DND-41 (cell line): ENCODE results near the gene RIOK3.

Source experiments
- ATAC-seq: fragments of 200-7000 bp; cut with Tn5 transposase; 3 replicates; pipeline ENCODE4 v1.9.1; 2021; ENCODE audit warnings: low read depth; ENCODE audit not compliant: insufficient read depth
- DNase-seq: peaks from one replicate; pipeline ENCODE4 v3.0.0-alpha.2; 2020
- H2AFZ ChIP-seq: 2 replicates; pipeline ENCODE4 v1.6.0; 2012; ENCODE audit warnings: low read depth, low read length
- H3K27ac ChIP-seq: 2 replicates; pipeline ENCODE4 v1.5.1; 2012; ENCODE audit warnings: low read length, inconsistent platforms
- H3K27me3 ChIP-seq: fragments of 200-600 bp; sonication (generic); 2 replicates; pipeline ENCODE4 v1.6.0; 2012; ENCODE audit warnings: low read length, mild to moderate bottlenecking, inconsistent platforms; ENCODE audit not compliant: insufficient read depth, poor library complexity
- H3K36me3 ChIP-seq: 2 replicates; pipeline ENCODE4 v1.5.1; 2012; ENCODE audit warnings: low read length, inconsistent platforms; ENCODE audit not compliant: insufficient read depth
- H3K4me1 ChIP-seq: 2 replicates; pipeline ENCODE4 v1.5.1; 2012; ENCODE audit warnings: mild to moderate bottlenecking, low read length; ENCODE audit not compliant: insufficient read depth
- H3K4me2 ChIP-seq: 2 replicates; pipeline ENCODE4 v1.6.0; 2012; ENCODE audit warnings: mild to moderate bottlenecking, moderate library complexity, low read length, inconsistent platforms; ENCODE audit not compliant: insufficient read depth
- H3K4me3 ChIP-seq, 2 experiments: fragments of 200-600 bp in 1 of 2; shearing (Covaris generic) in 1 of 2; 2 replicates each; pipeline ENCODE4 v1.5.1; 2012 to 2016; ENCODE audit warnings: inconsistent platforms in 2 of 2, low read length in 2 of 2, mild to moderate bottlenecking in 2 of 2, low read depth in 1 of 2, moderate library complexity in 1 of 2
- H3K79me2 ChIP-seq: 2 replicates; pipeline ENCODE4 v1.6.0; 2012; ENCODE audit warnings: low read length, inconsistent platforms; ENCODE audit not compliant: insufficient read depth
- H3K9ac ChIP-seq: 2 replicates; pipeline ENCODE4 v1.6.0; 2012; ENCODE audit warnings: low read depth, mild to moderate bottlenecking, inconsistent platforms, low read length, moderate library complexity
- H3K9me3 ChIP-seq: 2 replicates; pipeline ENCODE4 v1.5.1; 2012; ENCODE audit warnings: low read length, moderate library complexity, mild to moderate bottlenecking, inconsistent platforms; ENCODE audit not compliant: insufficient read depth, severe bottlenecking
- H4K20me1 ChIP-seq: 2 replicates; pipeline ENCODE4 v1.6.0; 2012; ENCODE audit warnings: low read length; ENCODE audit not compliant: insufficient read depth
- CTCF ChIP-seq: IDR thresholded peaks from 2 replicates; pipeline ENCODE4 v1.5.1; 2012; ENCODE audit warnings: borderline replicate concordance, low read length, moderate library complexity, mild to moderate bottlenecking; ENCODE audit not compliant: poor library complexity, severe bottlenecking; ENCODE audit errors: extremely low read depth
- EZH2 ChIP-seq: IDR thresholded peaks from 3 replicates; pipeline ENCODE4 v1.6.1; 2012; ENCODE audit warnings: borderline replicate concordance, low read depth, mild to moderate bottlenecking, moderate library complexity, low read length, inconsistent platforms; ENCODE audit not compliant: severe bottlenecking

Gene RIOK3

GRCh38 chr18:23471486-23471885 is 18.4 kb downstream of the RIOK3 start:
- Histone ChIP-seq H3K79me2 (no peaks in the 10 kb centered on the region), H3K4me1 (no peaks in the 10 kb centered on the region), H3K4me3 (no peak overlapping the region), H3K4me2 (no peak overlapping the region), H3K27me3 (no peaks in the 10 kb centered on the region), H3K9me3 (no peaks in the 10 kb centered on the region), H3K36me3 (peaks cover 81% of the 10 kb centered on the region), H2AFZ (no peak overlapping the region), H4K20me1 (no peaks in the 10 kb centered on the region), H3K27ac (no peak overlapping the region), H3K9ac (no peak overlapping the region)
- DNase-seq (no peak), ATAC-seq (no peak)
- TF ChIP-seq EZH2 (no peak), CTCF (no peak)

DNA sequence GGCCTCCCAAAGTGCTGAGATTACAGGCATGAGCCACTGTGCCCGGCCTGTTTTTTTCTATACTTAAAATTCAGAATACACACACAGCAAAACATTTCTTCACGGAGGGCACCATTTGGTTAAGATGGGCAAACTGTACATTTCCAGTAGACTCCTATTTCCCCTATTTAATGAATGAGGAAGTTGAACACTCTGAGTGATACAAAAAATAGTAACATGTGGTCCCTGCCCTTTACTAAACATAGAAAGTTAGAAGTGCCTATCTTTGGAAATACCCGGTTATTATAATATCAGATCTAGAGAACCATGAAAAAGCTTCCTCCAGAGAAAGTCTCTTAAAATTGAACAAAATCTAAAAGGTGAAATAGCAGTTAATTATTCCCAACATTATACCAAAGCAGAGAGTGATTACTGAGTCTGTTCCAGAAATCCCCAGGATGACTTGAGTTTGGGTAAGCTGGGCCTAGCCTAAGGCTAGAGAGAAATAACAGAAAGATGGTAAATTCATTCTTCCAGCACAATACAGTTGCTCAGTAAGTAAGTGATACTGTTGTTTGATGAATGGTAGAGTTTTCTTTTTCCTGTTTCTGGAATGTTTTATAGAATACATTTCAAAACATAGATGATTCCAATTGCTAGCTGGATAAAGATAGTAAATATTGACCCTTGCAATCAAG is 26.9 kb downstream of the RIOK3 start:
- no peak overlapping the region for H3K4me3 ChIP-seq
- no peaks in the 10 kb centered on the region for H3K79me2 ChIP-seq
- TF ChIP-seq CTCF (no peak), EZH2 (no peak)
- no peak overlapping the region for H3K27ac ChIP-seq
- no peaks in the 10 kb centered on the region for H3K27me3 ChIP-seq
- H3K36me3 ChIP-seq: peaks cover 67% of the 10 kb centered on the region
- H2AFZ ChIP-seq: no peak overlapping the region
- H4K20me1 ChIP-seq: no peaks in the 10 kb centered on the region
- H3K4me1 ChIP-seq: no peaks in the 10 kb centered on the region
- ATAC-seq: no peak
- H3K9me3 ChIP-seq: no peaks in the 10 kb centered on the region
- no peak for DNase-seq
- H3K4me2 ChIP-seq: no peak overlapping the region
- no peak overlapping the region for H3K9ac ChIP-seq

DNA sequence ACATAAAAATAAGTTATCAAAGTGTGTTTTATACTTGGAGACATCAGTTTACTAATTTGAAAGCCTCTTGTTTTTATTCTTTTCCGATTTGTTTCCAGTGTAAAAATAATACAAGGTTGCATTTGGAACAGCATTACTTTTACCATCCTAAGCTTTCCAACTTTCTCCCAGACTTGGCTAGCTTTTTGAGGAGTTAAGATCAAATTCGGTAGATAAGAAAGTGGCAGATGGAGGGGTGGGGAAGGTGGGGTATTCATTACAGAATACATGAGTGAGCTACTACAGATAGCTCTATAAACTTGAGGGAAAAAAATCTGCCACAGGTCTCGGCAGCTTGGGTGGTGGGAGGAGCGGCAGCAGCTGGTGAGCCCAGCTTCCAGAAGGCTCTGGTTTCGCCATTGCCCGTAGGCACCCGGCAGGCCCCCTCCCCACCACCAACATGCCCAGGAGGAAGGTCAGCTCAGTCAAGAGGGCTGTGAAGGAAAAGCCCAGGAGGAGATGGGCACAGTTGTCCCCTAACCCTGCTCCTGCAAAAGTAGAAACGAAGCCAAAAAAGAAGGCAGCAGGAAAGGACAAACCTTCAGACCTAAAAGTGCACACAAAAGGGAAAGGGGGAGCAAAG is 31.6 kb downstream of the RIOK3 start:
- H2AFZ ChIP-seq: no peak overlapping the region
- ATAC-seq (no peak), DNase-seq (no peak)
- no peaks in the 10 kb centered on the region for H3K9me3 ChIP-seq
- H3K36me3 ChIP-seq: peaks cover 26% of the 10 kb centered on the region
- H3K79me2 ChIP-seq: no peaks in the 10 kb centered on the region
- H3K27ac ChIP-seq: no peak overlapping the region
- no peaks in the 10 kb centered on the region for H3K27me3 ChIP-seq
- no peak overlapping the region for H3K4me2 ChIP-seq
- no peaks in the 10 kb centered on the region for H4K20me1 ChIP-seq
- no peak overlapping the region for H3K4me3 ChIP-seq
- TF ChIP-seq EZH2: no peak
- no peak for TF ChIP-seq CTCF
- no peaks in the 10 kb centered on the region for H3K4me1 ChIP-seq
- H3K9ac ChIP-seq: no peak overlapping the region
